HepG2 (cell line): ENCODE data around the gene SEMA3F. TPM values are rescaled to one million over a fixed set of nuclear protein-coding genes. Genes with fewer than 3 reads are reported as not detected.
A peak's percentile ranks its signal among the peaks of the same experiment; 100 is the strongest.

Source experiments
- HOXA7 ChIP-seq: sonication (generic); formaldehyde crosslinking; IDR thresholded peaks from 2 replicates; pipeline ENCODE4 v1.8.1; 2022; ENCODE audit warnings: mild to moderate bottlenecking, missing genetic modification reagents, moderate library complexity
- HOXD1 ChIP-seq: sonication (generic); formaldehyde crosslinking; IDR thresholded peaks from 2 replicates; pipeline ENCODE4 v1.5.0; 2020; ENCODE audit warnings: missing genetic modification reagents
- PTBP1 ChIP-seq: fragments of 200-400 bp; formaldehyde crosslinking; IDR thresholded peaks from 2 replicates; pipeline ENCODE4 v1.6.1; 2018; ENCODE audit warnings: low read length, low read depth; ENCODE audit not compliant: poor library complexity, severe bottlenecking
- YEATS4 ChIP-seq: sonication (generic); formaldehyde crosslinking; IDR thresholded peaks from 2 replicates; pipeline ENCODE4 v1.4.0; 2020; ENCODE audit warnings: missing genetic modification reagents, borderline replicate concordance
- ZC3H13 ChIP-seq: sonication (generic); formaldehyde crosslinking; IDR thresholded peaks from 2 replicates; pipeline ENCODE4 v1.8.1; 2023; ENCODE audit warnings: mild to moderate bottlenecking, missing genetic modification reagents, moderate library complexity
- ZKSCAN1 ChIP-seq: fragments of 150-350 bp; IDR thresholded peaks from 2 replicates; pipeline ENCODE4 v1.6.1; 2014; ENCODE audit warnings: low read length
- ZNF101 ChIP-seq: sonication (generic); formaldehyde crosslinking; IDR thresholded peaks from 2 replicates; pipeline ENCODE4 v1.4.0; 2020; ENCODE audit warnings: mild to moderate bottlenecking, low read depth, missing genetic modification reagents, borderline replicate concordance
- ZNF138 ChIP-seq: sonication (generic); formaldehyde crosslinking; IDR thresholded peaks from 2 replicates; pipeline ENCODE4 v1.5.0; 2020; ENCODE audit warnings: mild to moderate bottlenecking, low read depth, missing genetic modification reagents
- ZNF207 ChIP-seq: fragments of 450-650 bp; IDR thresholded peaks from 2 replicates; pipeline ENCODE4 v1.6.1; 2016; ENCODE audit warnings: antibody characterized with exemption, borderline replicate concordance
- ZNF260 ChIP-seq: sonication (generic); formaldehyde crosslinking; IDR thresholded peaks from 2 replicates; pipeline ENCODE4 v1.4.0; 2020; ENCODE audit warnings: missing genetic modification reagents, low read depth, mild to moderate bottlenecking, borderline replicate concordance
- ZNF317 ChIP-seq: sonication (generic); formaldehyde crosslinking; IDR thresholded peaks from 2 replicates; pipeline ENCODE4 v1.5.0; 2020; ENCODE audit warnings: mild to moderate bottlenecking, missing genetic modification reagents
- ZNF337 ChIP-seq: sonication (generic); formaldehyde crosslinking; IDR thresholded peaks from 2 replicates; pipeline ENCODE4 v1.5.1; 2020; ENCODE audit warnings: missing genetic modification reagents, low read depth, mild to moderate bottlenecking, borderline replicate concordance
- ZNF382 ChIP-seq: sonication (generic); formaldehyde crosslinking; IDR thresholded peaks from 2 replicates; pipeline ENCODE4 v1.5.0; 2020; ENCODE audit warnings: missing genetic modification reagents, mild to moderate bottlenecking, borderline replicate concordance
- ZNF672 ChIP-seq: sonication (generic); formaldehyde crosslinking; IDR thresholded peaks from 2 replicates; pipeline ENCODE4 v1.8.1; 2022; ENCODE audit warnings: missing genetic modification reagents
- ZNF773 ChIP-seq: sonication (generic); formaldehyde crosslinking; IDR thresholded peaks from 2 replicates; pipeline ENCODE4 v1.4.0; 2020; ENCODE audit warnings: missing genetic modification reagents, borderline replicate concordance
- ZNF788 ChIP-seq: sonication (generic); formaldehyde crosslinking; IDR thresholded peaks from 2 replicates; pipeline ENCODE4 v1.5.0; 2020; ENCODE audit warnings: mild to moderate bottlenecking, missing genetic modification reagents, borderline replicate concordance
- polyA plus RNA-seq, 8 experiments: library from polyadenylated mRNA; depleted of rRNA in 3 of 8; stranded (reverse) in 7 of 8; unstranded in 1 of 8; fragments of >200 nt; fragmentation: Illumina TruSeq in 4 of 8; extraction: Trizol in 4 of 8; gene quantifications; 2 replicates each; pipeline versions ENCODE4 v1.2.1 to v1.2.3, GENCODE V29; 2011 to 2016; ENCODE audit warnings: low read depth in 4 of 8, missing spikeins in 1 of 8, mixed read lengths in 1 of 8; ENCODE audit not compliant: insufficient read depth in 1 of 8
- total RNA-seq, 5 experiments: library from RNA; depleted of rRNA; stranded (reverse); fragments of >200 nt; fragmentation: Illumina TruSeq; extraction: Trizol; gene quantifications; 2 replicates each; pipeline ENCODE4 v1.2.3, GENCODE V29; 2016; ENCODE audit warnings: low read depth in 1 of 5
- TF ChIP-seq, protein P1 (sequence below): sonication (generic); formaldehyde crosslinking; IDR thresholded peaks from 2 replicates; pipeline ENCODE4 v1.4.0; 2020; ENCODE audit warnings: mild to moderate bottlenecking, low read depth, missing genetic modification reagents
- TF ChIP-seq, protein P2 (sequence below): sonication (generic); formaldehyde crosslinking; IDR thresholded peaks from 2 replicates; pipeline ENCODE4 v1.5.1; 2020; ENCODE audit warnings: missing genetic modification reagents, mild to moderate bottlenecking, borderline replicate concordance
- TF ChIP-seq, protein P3 (sequence below): sonication (generic); formaldehyde crosslinking; IDR thresholded peaks from 2 replicates; pipeline ENCODE4 v1.8.0; 2022; ENCODE audit warnings: mild to moderate bottlenecking, missing genetic modification reagents, moderate library complexity
- TF ChIP-seq, protein P4 (sequence below): sonication (generic); formaldehyde crosslinking; IDR thresholded peaks from 2 replicates; pipeline ENCODE4 v1.9.0; 2021; ENCODE audit warnings: missing genetic modification reagents, mild to moderate bottlenecking, borderline replicate concordance

Gene SEMA3F
- total and polyA plus RNA-seq, 2 of the 13 experiments (the other 11 are each of a cell fraction or from before 2014, with no cell fraction given), result 7.6 to 17.2 TPM

DNA sequence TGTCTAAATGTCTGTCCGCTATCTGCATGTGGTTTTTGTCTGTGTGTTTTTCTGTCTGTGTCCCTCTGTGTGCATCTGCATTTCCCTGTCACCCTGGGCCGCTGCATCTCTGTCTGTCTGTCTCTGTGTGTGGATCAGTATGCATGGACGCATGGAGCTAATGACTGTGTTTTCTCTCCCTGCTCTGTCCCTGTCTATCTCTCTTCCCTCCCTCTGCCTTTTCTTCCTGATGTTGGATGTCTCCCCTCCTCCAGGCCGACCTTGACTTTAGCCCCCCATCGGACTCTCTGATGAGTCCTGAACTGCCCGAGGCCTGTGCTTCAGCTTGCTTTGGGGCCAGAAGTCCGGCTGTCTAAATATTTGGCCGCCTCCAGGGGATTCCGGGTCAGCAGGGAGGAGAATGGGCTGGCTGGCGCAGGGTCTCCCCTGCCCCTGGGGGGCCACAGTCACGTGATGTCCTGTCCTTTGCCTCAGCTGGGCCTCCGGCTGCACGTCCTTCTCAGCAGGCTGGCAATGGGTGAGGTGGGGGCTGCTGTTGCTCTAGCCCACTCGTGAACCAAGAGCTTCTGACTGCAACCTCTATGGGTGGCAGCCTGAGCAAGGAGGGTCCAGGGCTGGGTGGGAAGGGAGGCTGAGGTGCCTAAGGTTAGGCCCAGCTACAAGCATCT is 53.7 kb downstream of the SEMA3F start (continued):
- TF ChIP-seq ZNF101 (no peak), HOXD1 (CRISPR knock-in tag) (peak; percentile 85), ZNF260 (CRISPR knock-in tag) (no peak), HOXA7 (CRISPR knock-in tag) (no peak), ZNF337 (no peak), ZNF773 (no peak), ZC3H13 (CRISPR knock-in tag) (peak; percentile 62; the same call in 1 of the 2 replicates), PTBP1 (no peak), ZNF382 (CRISPR knock-in tag) (no peak), ZNF788 (CRISPR knock-in tag) (peak; percentile 86; the same call in 1 of the 2 replicates), ZNF138 (CRISPR knock-in tag) (no peak), YEATS4 (peak; percentile 77; the same call in 1 of the 2 replicates), ZNF317 (CRISPR knock-in tag) (peak; percentile 74; the same call in 1 of the 2 replicates), ZNF207 (no peak), ZKSCAN1 (no peak), ZNF672 (CRISPR knock-in tag) (no peak)
- TF ChIP-seq, protein P1, sequence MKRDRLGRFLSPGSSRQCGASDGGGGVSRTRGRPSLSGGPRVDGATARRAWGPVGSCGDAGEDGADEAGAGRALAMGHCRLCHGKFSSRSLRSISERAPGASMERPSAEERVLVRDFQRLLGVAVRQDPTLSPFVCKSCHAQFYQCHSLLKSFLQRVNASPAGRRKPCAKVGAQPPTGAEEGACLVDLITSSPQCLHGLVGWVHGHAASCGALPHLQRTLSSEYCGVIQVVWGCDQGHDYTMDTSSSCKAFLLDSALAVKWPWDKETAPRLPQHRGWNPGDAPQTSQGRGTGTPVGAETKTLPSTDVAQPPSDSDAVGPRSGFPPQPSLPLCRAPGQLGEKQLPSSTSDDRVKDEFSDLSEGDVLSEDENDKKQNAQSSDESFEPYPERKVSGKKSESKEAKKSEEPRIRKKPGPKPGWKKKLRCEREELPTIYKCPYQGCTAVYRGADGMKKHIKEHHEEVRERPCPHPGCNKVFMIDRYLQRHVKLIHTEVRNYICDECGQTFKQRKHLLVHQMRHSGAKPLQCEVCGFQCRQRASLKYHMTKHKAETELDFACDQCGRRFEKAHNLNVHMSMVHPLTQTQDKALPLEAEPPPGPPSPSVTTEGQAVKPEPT (CRISPR knock-in tag), result no peak
- TF ChIP-seq, protein P2, sequence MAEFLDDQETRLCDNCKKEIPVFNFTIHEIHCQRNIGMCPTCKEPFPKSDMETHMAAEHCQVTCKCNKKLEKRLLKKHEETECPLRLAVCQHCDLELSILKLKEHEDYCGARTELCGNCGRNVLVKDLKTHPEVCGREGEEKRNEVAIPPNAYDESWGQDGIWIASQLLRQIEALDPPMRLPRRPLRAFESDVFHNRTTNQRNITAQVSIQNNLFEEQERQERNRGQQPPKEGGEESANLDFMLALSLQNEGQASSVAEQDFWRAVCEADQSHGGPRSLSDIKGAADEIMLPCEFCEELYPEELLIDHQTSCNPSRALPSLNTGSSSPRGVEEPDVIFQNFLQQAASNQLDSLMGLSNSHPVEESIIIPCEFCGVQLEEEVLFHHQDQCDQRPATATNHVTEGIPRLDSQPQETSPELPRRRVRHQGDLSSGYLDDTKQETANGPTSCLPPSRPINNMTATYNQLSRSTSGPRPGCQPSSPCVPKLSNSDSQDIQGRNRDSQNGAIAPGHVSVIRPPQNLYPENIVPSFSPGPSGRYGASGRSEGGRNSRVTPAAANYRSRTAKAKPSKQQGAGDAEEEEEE (CRISPR knock-in tag), result no peak
- TF ChIP-seq, protein P3, sequence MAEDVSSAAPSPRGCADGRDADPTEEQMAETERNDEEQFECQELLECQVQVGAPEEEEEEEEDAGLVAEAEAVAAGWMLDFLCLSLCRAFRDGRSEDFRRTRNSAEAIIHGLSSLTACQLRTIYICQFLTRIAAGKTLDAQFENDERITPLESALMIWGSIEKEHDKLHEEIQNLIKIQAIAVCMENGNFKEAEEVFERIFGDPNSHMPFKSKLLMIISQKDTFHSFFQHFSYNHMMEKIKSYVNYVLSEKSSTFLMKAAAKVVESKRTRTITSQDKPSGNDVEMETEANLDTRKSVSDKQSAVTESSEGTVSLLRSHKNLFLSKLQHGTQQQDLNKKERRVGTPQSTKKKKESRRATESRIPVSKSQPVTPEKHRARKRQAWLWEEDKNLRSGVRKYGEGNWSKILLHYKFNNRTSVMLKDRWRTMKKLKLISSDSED, result no peak
- TF ChIP-seq, protein P4, sequence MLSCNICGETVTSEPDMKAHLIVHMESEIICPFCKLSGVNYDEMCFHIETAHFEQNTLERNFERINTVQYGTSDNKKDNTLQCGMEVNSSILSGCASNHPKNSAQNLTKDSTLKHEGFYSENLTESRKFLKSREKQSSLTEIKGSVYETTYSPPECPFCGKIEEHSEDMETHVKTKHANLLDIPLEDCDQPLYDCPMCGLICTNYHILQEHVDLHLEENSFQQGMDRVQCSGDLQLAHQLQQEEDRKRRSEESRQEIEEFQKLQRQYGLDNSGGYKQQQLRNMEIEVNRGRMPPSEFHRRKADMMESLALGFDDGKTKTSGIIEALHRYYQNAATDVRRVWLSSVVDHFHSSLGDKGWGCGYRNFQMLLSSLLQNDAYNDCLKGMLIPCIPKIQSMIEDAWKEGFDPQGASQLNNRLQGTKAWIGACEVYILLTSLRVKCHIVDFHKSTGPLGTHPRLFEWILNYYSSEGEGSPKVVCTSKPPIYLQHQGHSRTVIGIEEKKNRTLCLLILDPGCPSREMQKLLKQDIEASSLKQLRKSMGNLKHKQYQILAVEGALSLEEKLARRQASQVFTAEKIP (CRISPR knock-in tag), result no peak
